Measurements from ENCODE around the gene RSL24D1.
"Not testable (repeated sequence)": the region's sequence is repeated elsewhere in the genome, so short reads cannot be mapped to it uniquely, and the experiment has no call there.

RSL24D1 gene

GRCh38 chr15:55204464-55204863 lies 7.7 kb upstream of the RSL24D1 start:
- DNase-seq = no peak

DNA sequence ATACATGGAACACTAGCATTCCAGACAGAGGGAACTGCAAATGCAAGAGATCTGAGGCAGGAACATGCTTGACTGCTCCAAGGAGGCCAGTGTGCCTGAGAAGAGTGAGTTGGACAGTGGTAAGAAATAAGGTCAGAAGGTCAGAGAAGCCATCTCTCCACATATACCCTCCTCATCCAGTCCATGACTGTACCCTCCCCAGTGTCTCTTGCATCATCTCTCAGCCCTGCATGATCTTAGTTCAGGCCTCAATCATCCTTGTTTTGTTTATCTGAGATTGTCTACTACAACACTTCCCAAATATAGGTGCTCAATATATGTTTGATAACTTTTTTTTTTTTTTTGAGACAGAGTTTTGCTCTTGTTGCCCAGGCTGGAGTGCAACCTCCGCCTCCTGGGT lies 5.5 kb upstream of the RSL24D1 start:
- DNase-seq = no peak

DNA sequence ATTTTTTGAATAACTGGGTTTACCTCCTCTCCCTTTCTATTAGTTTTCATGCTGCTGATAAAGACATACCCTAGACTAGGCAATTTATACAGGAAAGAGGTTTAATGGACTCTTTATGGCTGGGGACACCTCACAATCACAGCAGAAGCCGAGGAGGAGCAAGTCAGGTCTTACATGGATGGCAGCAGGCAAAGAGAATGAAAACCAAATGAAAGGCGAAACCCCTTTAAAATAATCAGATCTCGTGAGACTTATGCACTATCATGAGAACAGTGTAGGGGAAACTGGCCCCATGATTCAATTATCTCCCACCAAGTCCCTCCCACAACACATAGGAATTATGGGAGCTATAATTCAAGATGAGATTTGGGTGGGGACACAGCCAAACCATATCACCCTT lies 2.0 kb upstream of the RSL24D1 start:
- DNase-seq = no peak

GRCh38 chr15:55197719-55198118 lies 978 bp upstream of the RSL24D1 start:
- no peak for DNase-seq

- no peak for DNase-seq
These were observed 593 bp upstream of the RSL24D1 start for GRCh38 chr15:55197362-55197705.

DNA sequence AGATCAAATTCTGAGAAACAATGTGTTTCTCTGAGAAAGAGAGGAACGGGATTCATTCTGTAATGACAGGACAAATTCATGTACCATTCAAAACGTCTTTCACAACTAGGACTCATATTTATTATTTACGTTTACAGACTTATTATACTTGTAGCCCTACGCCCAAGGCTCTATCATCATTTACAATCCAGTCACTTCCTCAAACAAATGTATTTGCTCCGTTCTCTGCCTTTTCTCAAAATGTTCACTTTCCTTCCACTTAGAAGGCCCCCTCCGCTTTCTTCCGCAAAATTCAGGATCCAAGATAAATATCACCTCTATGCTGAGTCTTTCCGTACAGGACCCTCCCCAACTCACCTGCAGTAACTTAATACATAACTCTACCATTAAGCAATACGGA lies 745 bp downstream of the RSL24D1 start:
- DNase-seq = peak in 1 of 5 donors; percentile 4

GRCh38 chr15:55194256-55194655 lies 2.5 kb downstream of the RSL24D1 start:
- peak in 1 of 5 donors; percentile 18 for DNase-seq

DNA sequence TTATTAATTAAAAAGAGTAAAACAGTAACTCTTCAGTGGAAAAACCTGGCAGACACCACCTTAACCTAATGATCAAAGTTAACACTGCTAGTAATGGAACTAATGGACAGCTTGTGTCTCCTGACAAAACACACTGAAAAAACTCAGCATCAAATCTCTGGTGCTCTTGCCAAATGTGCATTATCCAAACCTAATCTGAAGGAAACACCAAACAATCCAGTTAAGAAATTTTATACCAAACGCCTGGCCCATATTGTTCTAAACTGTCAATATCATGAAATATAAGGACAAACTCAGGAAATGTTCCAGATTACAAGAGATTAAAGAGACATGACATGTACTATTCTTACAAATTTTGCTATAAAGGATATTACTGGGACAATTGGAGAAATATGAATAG lies 10.4 kb downstream of the RSL24D1 start:
- DNase-seq = no peak

DNA sequence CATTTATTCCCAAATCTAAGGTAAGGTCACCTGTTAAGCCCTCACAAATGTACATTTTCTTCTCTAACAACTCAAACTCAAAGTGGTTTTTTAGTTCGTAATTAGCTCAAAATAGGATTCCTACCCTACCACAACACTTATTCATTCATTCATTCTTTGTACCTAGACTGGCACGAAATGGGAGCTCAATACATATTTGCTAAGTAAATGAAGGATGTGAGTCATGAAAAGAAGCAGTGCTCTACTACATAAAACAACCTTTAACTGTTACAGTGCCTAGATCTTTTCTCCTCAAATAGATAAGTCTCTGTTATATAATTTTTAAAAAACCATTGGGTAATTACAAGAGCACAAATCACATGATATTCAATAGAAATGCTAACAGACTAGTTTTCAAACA lies 13.1 kb downstream of the RSL24D1 start:
- no peak for DNase-seq

DNA sequence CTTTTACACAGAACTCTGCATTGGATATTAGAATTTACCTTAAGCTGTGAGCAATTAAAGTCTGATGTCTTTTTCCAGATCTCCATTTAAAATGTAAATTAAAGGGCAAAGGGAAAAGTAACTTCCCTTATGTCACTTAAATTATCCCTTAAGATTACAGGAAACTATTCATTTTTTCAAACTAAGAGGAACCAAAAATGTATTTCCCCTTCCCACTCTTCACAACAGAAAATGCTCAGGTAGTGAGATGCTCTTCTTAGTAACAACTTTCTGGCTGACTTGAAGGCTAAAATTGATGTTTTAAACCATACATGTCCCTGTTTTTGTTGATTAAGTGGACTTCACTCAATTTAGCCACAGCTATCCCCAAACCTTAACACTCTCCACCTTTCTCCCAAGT lies 17.6 kb downstream of the RSL24D1 start:
- no peak for DNase-seq

GRCh38 chr15:55170361-55170760 lies 26.4 kb downstream of the RSL24D1 start:
- no peak for DNase-seq

- peak in 4 of 5 donors; percentile 14 to 56 (median 28) for DNase-seq
These were observed 28.3 kb downstream of the RSL24D1 start for GRCh38 chr15:55168350-55168974.

GRCh38 chr15:55164284-55164683 lies 32.5 kb downstream of the RSL24D1 start:
- DNase-seq = no peak

- no peak for DNase-seq
These were observed 45.1 kb downstream of the RSL24D1 start for GRCh38 chr15:55151631-55152030.

DNA sequence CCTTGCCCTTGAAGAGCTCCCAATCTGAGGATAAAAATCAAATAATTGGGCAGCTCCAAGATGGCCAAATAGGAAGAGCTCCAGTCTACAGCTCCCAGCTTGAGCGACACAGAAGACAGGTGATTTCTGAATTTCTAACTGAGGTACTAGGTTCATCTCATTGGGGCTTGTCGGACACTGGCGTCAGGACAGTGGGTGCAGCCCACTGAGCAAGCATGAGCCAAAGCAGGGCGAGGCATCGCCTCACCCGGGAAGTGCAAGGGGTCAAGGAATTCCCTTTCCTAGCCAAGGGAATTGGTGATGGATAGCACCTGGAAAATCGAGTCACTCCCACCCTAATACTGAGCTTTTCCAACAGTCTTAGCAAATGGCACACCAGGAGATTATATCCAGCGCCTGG lies 53.6 kb downstream of the RSL24D1 start:
- not testable (repeated sequence) for DNase-seq

DNA sequence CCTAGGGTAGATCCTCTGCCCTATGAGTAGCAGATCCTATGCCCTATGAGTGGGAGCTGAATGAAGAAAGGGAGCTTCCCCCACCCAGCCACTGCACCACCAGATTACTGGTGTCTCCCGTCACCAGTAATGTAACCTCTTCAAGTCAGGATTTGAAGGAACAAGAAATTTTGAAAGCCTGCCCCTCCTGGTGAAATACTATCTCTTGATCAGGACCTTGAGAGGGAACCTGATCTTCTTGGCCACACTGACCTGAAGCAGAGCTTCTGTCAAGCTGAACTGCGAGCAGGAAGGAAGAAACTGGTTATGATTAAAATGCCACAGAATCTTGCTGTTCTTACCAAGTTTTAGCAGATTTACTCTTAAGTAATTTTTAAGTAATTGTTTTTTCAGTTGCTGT lies 62.8 kb downstream of the RSL24D1 start:
- DNase-seq = no peak

DNA sequence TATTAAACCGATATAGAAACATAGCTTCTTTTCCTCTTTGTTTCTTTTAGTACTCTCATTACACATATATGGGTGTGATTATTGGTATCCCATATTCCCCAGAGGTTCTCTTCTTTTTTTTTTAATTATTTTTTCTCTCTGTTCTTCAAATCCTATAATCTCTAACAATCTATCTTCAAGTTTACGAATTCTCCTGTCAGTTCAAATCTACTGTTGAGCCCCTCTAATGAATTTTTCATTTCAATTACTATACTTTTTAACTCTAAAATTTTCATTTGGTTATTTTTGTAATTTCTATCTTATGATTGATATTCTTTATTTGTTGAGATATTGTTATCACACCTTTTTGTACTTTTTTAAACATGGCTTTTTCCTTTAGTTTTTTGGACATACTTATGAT lies 64.1 kb downstream of the RSL24D1 start:
- DNase-seq = no peak
